Effector CD8-positive, alpha-beta T cell (primary cell): Measurements from ENCODE around the gene CDYL.

Source experiments
- DNase-seq: peaks from one replicate; lab custom pipeline; 2025; lab: John Stamatoyannopoulos, UW

Gene CDYL

GRCh38 chr6:4935975-4936680 lies 159.9 kb downstream of the CDYL start:
- no peak for DNase-seq

GRCh38 chr6:4936681-4937041 lies 160.5 kb downstream of the CDYL start:
- no peak for DNase-seq

GRCh38 chr6:4937414-4937813 lies 161.2 kb downstream of the CDYL start:
- no peak for DNase-seq

GRCh38 chr6:4939241-4939640 lies 163.0 kb downstream of the CDYL start:
- no peak for DNase-seq

- DNase-seq = no peak
Observed at GRCh38 chr6:4940416-4940815, 164.2 kb downstream of the CDYL start.

DNA sequence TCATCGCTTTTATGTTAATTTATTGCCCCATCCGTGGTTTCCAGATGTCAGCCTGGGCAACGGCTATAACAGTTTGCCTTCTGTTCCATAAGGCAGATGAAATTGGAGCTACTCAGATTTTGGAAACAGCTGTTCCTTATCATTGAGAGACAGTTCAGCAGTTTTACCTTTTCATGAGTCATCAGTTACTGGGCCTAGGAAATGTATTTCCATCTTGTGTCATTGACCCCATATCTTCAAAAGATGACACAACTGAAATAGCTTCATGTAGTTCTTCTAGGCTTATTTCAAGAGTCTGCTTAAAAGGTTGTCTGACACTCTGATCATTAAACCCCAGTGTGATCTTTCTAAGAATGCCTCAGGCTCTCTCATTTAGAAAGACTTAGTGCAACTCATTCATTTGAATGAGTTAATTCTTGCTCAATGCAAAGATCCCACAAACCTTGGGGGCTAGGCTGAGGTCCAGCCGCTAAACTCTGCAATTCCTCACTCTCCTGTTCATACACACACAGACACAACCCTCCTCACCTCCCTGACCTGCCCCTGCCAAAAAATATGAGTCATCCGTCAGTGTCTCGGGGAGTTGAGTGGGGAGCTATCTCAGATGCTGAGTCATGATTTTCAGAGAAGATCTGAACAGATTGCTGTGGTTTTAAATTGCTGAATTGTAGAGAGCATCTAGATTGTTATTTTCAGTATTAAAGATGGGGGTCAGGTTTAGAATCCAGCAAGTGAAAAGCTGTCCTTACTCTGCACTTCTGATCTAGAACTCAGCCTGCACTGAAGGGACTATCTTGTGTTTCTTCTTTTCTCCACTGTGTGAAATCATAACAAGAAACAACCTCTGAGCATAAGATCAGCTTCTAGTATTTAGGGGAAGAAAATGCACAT lies 165.8 kb downstream of the CDYL start:
- DNase-seq = no peak

GRCh38 chr6:4942673-4943009 lies 166.4 kb downstream of the CDYL start:
- no peak for DNase-seq

DNA sequence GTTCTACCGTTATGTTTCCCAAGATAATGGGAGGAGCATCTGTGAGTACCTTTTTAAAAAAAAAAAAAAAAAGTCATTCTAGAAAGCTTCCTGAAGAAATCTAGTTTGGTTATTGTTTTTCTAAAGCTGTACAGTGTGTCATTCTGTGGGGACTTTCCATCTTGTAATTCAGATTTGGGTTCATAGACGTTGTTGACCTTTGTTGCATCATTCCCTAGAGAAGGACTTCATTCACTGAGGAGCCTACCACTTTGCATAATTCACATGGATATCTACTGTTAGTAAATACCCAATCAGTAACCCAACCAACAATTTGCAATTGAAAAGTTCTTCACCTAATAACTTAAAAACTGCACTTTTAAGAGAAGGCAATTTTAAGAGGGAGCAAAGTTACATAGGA lies 167.5 kb downstream of the CDYL start:
- DNase-seq = no peak

DNA sequence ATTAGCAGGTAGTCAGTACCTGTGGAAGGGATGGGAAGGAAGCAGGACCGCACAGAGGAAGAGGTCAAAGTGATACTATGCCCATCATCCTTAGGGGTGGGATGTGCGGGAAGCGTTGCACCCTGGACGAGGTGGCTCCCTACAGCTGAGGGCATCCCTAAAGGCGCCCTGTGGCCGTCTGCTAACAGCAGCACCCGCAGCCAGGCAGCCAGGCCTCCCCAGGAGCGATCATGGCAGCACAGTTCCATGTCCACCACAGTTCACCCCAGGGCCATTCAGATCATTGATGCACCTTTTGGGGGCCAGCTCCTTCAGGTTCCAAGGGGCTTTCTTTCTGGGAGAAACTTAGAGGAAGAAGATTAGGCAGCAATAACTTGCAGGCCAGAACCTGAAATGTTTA lies 168.1 kb downstream of the CDYL start:
- no peak for DNase-seq

DNA sequence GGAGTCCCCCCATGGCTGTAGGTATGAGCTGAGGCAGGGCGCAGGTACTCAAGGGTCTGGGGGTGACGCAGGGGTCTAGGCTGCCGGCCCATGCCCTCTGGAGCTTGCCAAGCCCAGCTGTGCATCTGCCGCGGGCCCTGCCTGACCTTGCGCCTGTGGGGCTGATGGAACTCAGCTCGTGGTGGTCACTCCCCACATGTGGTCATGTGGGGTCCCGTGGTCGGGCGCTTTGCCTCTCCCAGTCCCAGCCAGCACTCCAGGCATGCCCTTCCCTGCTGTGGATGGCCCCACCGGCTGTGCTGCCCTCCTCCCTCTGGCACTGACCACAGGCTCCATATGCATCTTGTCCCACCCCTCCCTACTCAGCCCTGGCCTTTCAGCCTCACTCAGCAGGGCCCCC lies 170.3 kb downstream of the CDYL start:
- no peak for DNase-seq

DNA sequence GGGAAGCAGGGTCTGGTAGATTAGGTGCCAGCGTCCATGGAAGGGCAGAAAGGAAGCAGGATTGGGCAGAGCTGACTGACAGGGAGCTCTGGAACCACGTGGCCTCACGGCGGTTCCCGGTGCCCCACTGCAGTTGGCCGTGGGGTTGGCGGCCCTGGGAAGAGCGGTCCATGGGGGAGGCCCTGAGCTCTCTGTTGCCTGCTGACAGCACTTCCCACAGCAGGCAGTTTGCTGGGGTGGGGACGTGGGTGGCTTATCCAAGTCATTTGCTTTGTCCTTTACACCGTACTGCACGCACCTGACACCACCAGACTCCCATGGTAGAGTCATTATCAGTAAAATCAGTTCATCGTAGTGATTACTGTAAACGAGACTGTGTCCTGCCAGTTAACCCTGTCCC lies 171.5 kb downstream of the CDYL start:
- DNase-seq = no peak

GRCh38 chr6:4948781-4949450 lies 172.7 kb downstream of the CDYL start:
- no peak for DNase-seq

DNA sequence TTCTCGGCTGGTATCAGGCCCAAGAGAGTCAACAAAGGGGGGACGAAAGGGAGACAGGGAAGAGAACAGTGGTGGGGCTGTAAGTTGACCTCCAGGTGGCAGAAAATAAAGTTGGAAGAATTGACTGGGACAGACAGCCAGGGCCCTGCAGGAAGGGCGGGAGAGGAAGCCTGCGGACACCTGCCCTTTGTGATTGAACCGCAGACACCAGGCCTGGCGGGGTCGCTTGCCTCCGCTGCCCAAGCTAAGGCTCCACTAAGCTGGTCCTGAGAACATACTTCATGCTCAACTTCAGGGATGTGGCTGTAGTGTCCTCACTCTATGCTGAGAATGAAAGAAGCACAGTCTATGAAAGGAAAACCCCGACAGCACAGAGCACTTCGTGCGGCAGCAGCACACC lies 173.9 kb downstream of the CDYL start:
- no peak for DNase-seq

GRCh38 chr6:4950836-4951533 lies 174.8 kb downstream of the CDYL start:
- no peak for DNase-seq

GRCh38 chr6:4953440-4953839 lies 177.2 kb downstream of the CDYL start:
- no peak for DNase-seq

DNA sequence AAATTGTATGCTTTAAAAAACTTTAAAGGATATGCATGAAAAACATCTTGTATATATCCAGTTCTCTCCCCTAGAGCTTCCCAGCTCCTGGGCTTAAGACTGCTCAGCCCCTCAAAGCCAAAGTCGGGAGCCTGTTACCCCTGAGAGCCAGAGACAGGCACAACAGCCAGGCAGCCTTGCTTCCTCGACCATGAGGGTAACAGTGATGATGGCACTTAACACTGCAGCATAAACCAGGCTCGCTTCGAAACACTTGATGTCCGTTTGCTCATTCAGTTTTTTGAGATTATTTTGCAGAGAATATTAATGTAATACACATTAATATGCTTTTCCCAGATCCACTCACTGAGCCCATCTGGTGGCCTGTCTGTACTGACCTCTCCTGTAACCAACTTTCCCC lies 180.4 kb downstream of the CDYL start:
- DNase-seq = no peak

DNA sequence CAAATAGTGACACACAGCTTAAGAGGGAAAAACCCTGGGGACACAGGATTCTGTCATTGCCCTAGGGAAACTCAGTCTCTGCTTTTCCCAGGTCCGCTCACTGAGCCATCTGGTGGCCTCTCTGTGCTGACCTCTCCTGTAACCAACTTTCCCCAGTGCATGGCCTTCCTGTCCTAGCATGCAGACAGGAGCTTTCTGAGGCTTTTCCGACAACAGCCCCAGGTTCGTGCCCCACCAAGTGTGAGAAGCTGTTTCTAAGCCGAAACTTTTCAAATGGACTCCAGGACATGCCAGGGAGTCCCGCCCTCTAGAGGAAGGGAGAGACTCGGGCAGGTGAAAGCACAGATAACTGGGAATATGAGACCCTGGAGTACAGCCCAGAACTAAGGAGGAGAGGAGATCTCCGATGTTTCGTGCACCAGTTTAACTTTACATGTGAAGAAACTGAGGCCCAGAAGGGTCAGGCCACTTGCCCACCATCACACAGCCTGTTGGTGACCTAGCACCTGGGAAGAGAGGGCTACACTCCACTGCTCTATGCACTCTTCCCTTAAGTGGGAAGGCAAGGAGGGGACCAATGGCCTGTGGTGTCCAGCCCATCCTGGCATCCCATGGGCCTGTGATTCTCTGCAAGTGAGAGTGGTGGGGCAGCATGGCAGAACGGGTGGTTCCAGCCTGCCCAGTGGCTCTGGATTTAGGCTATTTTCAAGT lies 181.5 kb downstream of the CDYL start:
- no peak for DNase-seq

GRCh38 chr6:4958624-4959023 lies 182.4 kb downstream of the CDYL start:
- no peak for DNase-seq

- DNase-seq = no peak
Observed at GRCh38 chr6:4961322-4962168, 185.3 kb downstream of the CDYL start.

DNA sequence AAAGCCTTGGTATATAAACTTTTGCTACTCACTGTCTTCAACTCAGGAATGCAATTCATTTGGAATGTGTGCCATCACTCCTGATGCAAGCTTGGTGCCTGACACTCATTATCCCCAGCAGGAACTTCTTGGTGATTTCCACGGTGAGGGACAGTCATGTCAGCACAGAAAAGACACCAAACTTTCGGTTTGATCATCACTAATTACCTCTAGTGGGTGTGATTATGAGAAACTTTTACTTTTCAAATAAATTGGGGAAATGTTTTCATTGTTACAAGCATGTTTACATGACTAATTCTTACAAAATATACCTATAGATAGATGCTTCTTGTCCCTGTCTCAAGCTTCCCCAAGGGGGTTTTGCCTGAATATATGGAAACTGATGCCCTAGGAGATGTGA lies 186.7 kb downstream of the CDYL start:
- no peak for DNase-seq
